BJ (cell line): ENCODE results near the gene OS9. TPM values are rescaled to one million over a fixed set of nuclear protein-coding genes. Genes with fewer than 3 reads are reported as not detected.
A peak's percentile ranks its signal among the peaks of the same experiment; 100 is the strongest.
"Not testable (repeated sequence)": the region's sequence is repeated elsewhere in the genome, so short reads cannot be mapped to it uniquely, and the experiment has no call there.

Experiments
- CTCF ChIA-PET: fragments of 350-600 bp; formaldehyde crosslinking; extraction: SDS; loops from one replicate; lab custom pipeline; 2021; ENCODE audit warnings: antibody characterized with exemption, inconsistent platforms; lab: Yijun Ruan, JAX
- POLR2A ChIA-PET: fragments of 300-600 bp; sonication (Branson Sonifier 250); formaldehyde crosslinking; extraction: SDS; loops from one replicate; lab custom pipeline; 2021; ENCODE audit warnings: antibody characterized with exemption; lab: Charles Lee
- DNase-seq: peaks from one replicate; pipeline ENCODE4 v3.0.0-alpha.2; 2011; ENCODE audit warnings: low read depth
- H3K27me3 ChIP-seq: 2 replicates; pipeline ENCODE4 v1.6.0; 2011; ENCODE audit warnings: low read length; ENCODE audit not compliant: control insufficient read depth, insufficient read depth
- H3K36me3 ChIP-seq: 2 replicates; pipeline ENCODE4 v1.5.1; 2011; ENCODE audit warnings: low read length; ENCODE audit not compliant: control insufficient read depth, insufficient read depth
- H3K4me3 ChIP-seq: 2 replicates; pipeline ENCODE4 v1.5.1; 2011; ENCODE audit warnings: low read depth, mild to moderate bottlenecking, control low read depth, low read length
- polyA minus RNA-seq: library from RNA; depleted of rRNA, polyadenylated mRNA; stranded (reverse); fragments of >200 nt; gene quantifications from 2 replicates; pipeline ENCODE4 v1.2.3, GENCODE V29; 2011; rRNA and poly(A)+ RNA removed
- polyA plus RNA-seq: library from polyadenylated mRNA; depleted of rRNA; stranded (reverse); fragments of >200 nt; gene quantifications from 2 replicates; pipeline ENCODE4 v1.2.3, GENCODE V29; 2011; rRNA removed
- TF ChIP-seq, protein P1 (sequence below): IDR thresholded peaks from 2 replicates; pipeline ENCODE4 v1.5.1; 2011; ENCODE audit warnings: low read depth, mild to moderate bottlenecking, control low read depth, inconsistent platforms, low read length, moderate library complexity; ENCODE audit not compliant: insufficient read depth

The OS9 gene
- polyA plus RNA-seq (312 and 415 TPM in 2 replicates), polyA minus RNA-seq (66.9 and 68.3 TPM in 2 replicates)

DNA sequence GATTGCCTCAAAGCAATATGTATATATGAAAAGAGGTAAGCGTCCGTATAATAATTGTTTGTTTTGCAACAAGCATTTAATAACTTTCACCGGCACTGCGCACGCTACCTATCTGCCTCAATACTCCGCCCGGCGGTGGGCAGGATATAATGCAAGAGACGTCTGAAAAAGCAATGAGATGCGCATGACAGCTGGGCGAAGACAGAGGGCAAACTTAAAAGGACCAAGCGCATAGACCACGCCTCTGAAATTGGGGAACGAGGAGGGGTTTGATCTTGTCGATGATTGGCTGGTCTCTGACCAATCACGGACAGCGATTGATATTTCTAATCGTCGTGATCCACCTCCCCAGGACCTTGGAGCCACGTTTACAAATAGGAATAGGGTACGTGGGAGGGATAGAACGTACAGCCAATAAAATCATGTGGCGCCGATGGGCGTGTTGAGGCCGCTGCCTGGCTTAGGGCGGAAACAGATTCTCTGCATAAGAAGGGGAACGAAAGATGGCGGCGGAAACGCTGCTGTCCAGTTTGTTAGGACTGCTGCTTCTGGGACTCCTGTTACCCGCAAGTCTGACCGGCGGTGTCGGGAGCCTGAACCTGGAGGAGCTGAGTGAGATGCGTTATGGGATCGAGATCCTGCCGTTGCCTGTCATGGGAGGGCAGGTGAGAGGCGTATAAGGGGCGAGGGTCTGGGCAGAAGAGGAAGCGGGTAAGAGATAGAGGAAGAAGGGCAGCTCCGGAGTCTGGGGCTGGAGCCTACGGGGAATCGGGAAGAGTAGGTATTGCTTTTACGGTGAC lies at the start of gene OS9:
Gene OS9, plus strand, starts transcription at position 474 of the 800 bp plus-strand sequence. Its CDS starts 30 bp downstream, at position 504.
- ChIA-PET POLR2A (no interaction called here), CTCF (interaction anchor here (0.6 to 2.8 kb wide), 10 partner anchors 9 to 118 kb away, joined by 3 to 17 read pairs (median 5); partner anchors contain the start of gene B4GALNT1)
- H3K36me3 ChIP-seq, result peaks cover 11% of the 10 kb centered on the region
- TF ChIP-seq, protein P1, sequence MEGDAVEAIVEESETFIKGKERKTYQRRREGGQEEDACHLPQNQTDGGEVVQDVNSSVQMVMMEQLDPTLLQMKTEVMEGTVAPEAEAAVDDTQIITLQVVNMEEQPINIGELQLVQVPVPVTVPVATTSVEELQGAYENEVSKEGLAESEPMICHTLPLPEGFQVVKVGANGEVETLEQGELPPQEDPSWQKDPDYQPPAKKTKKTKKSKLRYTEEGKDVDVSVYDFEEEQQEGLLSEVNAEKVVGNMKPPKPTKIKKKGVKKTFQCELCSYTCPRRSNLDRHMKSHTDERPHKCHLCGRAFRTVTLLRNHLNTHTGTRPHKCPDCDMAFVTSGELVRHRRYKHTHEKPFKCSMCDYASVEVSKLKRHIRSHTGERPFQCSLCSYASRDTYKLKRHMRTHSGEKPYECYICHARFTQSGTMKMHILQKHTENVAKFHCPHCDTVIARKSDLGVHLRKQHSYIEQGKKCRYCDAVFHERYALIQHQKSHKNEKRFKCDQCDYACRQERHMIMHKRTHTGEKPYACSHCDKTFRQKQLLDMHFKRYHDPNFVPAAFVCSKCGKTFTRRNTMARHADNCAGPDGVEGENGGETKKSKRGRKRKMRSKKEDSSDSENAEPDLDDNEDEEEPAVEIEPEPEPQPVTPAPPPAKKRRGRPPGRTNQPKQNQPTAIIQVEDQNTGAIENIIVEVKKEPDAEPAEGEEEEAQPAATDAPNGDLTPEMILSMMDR, result peak; percentile 83
- DNase-seq, result peak; percentile 100
- H3K27me3 ChIP-seq, result no peaks in the 10 kb centered on the region
- peak within 1 kb of the TSS; percentile 85 for H3K4me3 ChIP-seq

DNA sequence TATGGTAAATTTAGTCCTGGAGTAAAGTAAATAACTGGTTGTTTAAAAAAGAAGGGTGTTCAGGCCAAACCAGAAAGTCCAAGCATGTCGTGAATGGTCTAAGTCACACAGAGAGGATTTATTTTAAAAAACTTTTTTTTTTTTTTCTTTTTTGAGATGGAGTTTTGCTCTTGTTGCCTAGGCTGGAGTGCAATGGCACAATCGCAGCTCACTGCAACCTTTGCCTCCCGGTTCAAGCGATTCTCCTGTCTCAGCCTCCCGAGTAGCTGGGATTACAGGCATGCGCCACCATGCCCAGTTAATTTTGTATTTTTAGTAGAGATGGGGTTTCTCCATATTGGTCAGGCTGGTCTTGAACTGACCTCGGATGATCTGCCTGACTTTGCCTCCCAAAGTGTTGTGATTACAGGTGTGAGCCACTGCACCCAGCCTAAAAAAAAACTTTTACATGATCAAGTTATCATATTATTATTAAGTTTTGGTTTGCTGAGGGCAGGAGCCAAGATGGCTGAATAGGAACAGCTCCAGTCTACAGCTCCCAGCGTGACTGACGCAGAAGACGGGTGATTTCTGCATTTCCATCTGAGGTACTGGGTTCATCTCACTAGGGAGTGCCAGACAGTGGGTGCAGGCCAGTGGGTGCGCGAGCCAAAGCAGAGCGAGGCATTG lies 47.8 kb upstream of the OS9 start:
- CTCF ChIA-PET, result interaction anchor here (0.6 to 1.0 kb wide), 3 partner anchors 12 to 63 kb away, joined by 3 read pairs; no protein-coding TSS in a partner anchor
- DNase-seq, H3K27me3 ChIP-seq, POLR2A ChIA-PET, H3K36me3 ChIP-seq, H3K4me3 ChIP-seq: not testable (repeated sequence)

DNA sequence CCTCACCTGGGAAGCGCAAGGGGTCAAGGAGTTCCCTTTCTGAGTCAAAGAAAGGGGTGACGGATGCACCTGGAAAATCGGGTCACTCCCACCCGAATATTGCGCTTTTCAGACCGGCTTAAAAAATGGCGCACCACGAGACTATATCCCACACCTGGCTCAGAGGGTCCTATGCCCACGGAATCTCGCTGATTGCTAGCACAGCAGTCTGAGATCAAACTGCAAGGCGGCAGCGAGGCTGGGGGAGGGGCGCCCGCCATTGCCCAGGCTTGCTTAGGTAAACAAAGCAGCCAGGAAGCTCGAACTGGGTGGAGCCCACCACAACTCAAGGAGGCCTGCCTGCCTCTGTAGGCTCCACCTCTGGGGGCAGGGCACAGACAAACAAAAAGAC lies 47.3 kb upstream of the OS9 start:
- H3K4me3 ChIP-seq, H3K27me3 ChIP-seq, H3K36me3 ChIP-seq, POLR2A ChIA-PET, DNase-seq: not testable (repeated sequence)
- CTCF ChIA-PET, result interaction anchor here (0.6 kb wide), 1 partner anchor 15 kb away, joined by 3 read pairs; no protein-coding TSS in a partner anchor

DNA sequence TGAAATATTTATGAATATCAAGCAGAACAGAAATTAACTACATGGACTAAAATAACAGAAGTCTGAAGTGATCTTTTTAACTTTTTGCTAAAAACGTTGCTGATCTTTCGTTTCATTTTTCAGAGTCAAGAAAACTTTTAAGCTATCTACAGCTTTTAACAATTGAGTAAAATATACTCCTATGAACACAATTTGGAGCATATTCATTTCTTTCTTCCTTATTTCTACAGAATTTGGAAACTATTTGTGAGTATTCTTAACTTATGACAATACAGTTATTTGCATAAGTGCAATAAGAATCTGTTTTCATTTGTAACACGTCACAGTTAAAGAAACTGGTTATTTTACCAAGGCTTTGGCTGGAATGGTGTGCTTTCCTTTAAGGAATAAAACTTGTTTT lies 39.9 kb upstream of the OS9 start:
- Histone ChIP-seq H3K4me3 (no peak overlapping the region), H3K27me3 (peaks cover 2% of the 10 kb centered on the region; the same call in 1 of the 2 replicates), H3K36me3 (no peaks in the 10 kb centered on the region)
- ChIA-PET POLR2A (no interaction called here), CTCF (interaction anchor here (1.0 kb wide), 1 partner anchor 21 kb away, joined by 4 read pairs; the partner anchor contains the start of gene B4GALNT1)
- DNase-seq, result no peak
- TF ChIP-seq, protein P1, result no peak

GRCh38 chr12:57655541-57656240 lies 38.2 kb upstream of the OS9 start:
- DNase-seq, result no peak
- CTCF ChIA-PET, result interaction anchor here (1.2 kb wide), 1 partner anchor 23 kb away, joined by 3 read pairs; the partner anchor contains the start of gene B4GALNT1
- Histone ChIP-seq H3K36me3 (no peaks in the 10 kb centered on the region), H3K27me3 (peaks cover 2% of the 10 kb centered on the region; the same call in 1 of the 2 replicates), H3K4me3 (no peak overlapping the region)
- TF ChIP-seq, protein P1, result no peak
- POLR2A ChIA-PET, result no interaction called here

DNA sequence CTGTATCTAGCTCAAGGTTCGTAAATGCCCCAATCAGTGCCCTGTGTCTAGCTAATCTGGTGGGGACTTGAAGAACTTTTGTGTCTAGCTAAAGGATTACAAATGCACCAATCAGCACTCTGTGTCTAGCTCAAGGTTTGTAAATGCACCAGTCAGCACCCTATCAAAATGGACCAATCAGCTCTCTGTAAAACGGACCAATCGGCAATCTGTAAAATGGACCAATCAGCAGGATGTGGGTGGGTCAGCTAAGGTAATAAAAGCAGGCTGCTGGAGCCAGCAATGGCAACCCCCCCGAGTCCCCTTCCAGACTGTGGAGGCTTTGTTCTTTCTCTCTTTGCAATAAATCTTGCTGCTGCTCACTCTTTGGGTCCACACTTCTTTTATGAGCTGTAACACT lies 37.5 kb upstream of the OS9 start:
- H3K36me3 ChIP-seq, POLR2A ChIA-PET: not testable (repeated sequence)

More for the DNA sequence above, 37.5 kb upstream of the OS9 start:
- H3K4me3 ChIP-seq, DNase-seq, CTCF ChIA-PET, H3K27me3 ChIP-seq: not testable (repeated sequence)
